C4-2B (cell line): ENCODE data around the gene TBC1D22A.

ENCODE experiments used
- ZFX ChIP-seq: fragments of 450-650 bp; IDR thresholded peaks from 2 replicates; pipeline ENCODE4 v1.6.1; 2017
- TF ChIP-seq, protein P1 (sequence below): fragments of 450-650 bp; conservative IDR thresholded peaks from 2 replicates; pipeline ENCODE4 v1.5.1; 2017; ENCODE audit warnings: mild to moderate bottlenecking

DNA sequence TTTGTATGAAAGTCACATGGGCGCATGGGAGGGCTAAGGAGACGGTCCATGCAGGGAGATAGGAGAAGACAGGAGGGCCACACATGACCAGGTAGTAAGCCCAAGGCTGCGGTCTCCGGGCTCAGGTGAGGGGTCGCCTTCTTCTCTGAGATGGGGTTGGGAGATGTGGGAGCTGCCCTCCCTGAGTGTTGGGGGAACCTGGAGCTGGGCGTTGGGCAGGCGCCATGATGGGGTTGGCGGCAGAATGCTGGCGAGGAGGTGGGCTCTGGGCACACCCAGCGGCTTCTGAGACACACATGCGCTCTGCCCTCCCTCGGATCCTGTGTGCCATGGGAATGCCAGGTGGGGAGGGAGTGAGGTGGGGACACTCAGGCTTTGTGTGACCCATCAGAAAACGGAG lies 254.8 kb downstream of the TBC1D22A start:
- TF ChIP-seq, protein P1, sequence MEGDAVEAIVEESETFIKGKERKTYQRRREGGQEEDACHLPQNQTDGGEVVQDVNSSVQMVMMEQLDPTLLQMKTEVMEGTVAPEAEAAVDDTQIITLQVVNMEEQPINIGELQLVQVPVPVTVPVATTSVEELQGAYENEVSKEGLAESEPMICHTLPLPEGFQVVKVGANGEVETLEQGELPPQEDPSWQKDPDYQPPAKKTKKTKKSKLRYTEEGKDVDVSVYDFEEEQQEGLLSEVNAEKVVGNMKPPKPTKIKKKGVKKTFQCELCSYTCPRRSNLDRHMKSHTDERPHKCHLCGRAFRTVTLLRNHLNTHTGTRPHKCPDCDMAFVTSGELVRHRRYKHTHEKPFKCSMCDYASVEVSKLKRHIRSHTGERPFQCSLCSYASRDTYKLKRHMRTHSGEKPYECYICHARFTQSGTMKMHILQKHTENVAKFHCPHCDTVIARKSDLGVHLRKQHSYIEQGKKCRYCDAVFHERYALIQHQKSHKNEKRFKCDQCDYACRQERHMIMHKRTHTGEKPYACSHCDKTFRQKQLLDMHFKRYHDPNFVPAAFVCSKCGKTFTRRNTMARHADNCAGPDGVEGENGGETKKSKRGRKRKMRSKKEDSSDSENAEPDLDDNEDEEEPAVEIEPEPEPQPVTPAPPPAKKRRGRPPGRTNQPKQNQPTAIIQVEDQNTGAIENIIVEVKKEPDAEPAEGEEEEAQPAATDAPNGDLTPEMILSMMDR: no peak
- no peak for TF ChIP-seq ZFX
